Stimulated activated CD4-positive, alpha-beta T cell treated with anti-CD3 and anti-CD28 coated beads, Interleukin-4, amount 100 ng/mL, for 48 hours (primary cell): ENCODE results near the gene ZNF821.
"Not testable (repeated sequence)": the region's sequence is repeated elsewhere in the genome, so short reads cannot be mapped to it uniquely, and the experiment has no call there.

Experiments used
- DNase-seq, 2 donors: peaks; one replicate each; pipeline ENCODE4 v3.0.0-alpha.2; 2020; ENCODE audit warnings: low read depth in 2 of 2

The ZNF821 gene

GRCh38 chr16:71859762-71860521, 24.0 kb downstream of the ZNF821 start:
- DNase-seq, result no peak

- no peak for DNase-seq
Observed at GRCh38 chr16:71855937-71856662, 27.9 kb downstream of the ZNF821 start.

- DNase-seq, result no peak
Observed at GRCh38 chr16:71854369-71854948, 29.5 kb downstream of the ZNF821 start.

GRCh38 chr16:71853413-71853812, 30.6 kb downstream of the ZNF821 start:
- DNase-seq, result no peak

GRCh38 chr16:71852561-71852960, 31.4 kb downstream of the ZNF821 start:
- DNase-seq, result no peak

GRCh38 chr16:71852158-71852557, 31.8 kb downstream of the ZNF821 start:
- no peak for DNase-seq

- no peak for DNase-seq
Observed at GRCh38 chr16:71851746-71852145, 32.2 kb downstream of the ZNF821 start.

- no peak for DNase-seq
Observed at GRCh38 chr16:71848622-71849021, 35.4 kb downstream of the ZNF821 start.

- DNase-seq, result no peak
Observed at GRCh38 chr16:71847096-71847495, 36.9 kb downstream of the ZNF821 start.

- no peak for DNase-seq
Observed at GRCh38 chr16:71846431-71846830, 37.6 kb downstream of the ZNF821 start.

GRCh38 chr16:71845639-71846430, 38.1 kb downstream of the ZNF821 start, which contains the start of gene ATXN1L:
Gene ATXN1L (plus strand): TSS chr16:71845976. CDS start chr16:71849741, 3,765 bp downstream.
- peak; percentile 85 to 91 for DNase-seq

- DNase-seq, result no peak
Observed at GRCh38 chr16:71843572-71843971, 40.4 kb downstream of the ZNF821 start.

GRCh38 chr16:71840052-71840451, 43.9 kb downstream of the ZNF821 start:
- no peak for DNase-seq

GRCh38 chr16:71837150-71837549, 46.8 kb downstream of the ZNF821 start:
- no peak for DNase-seq

- no peak for DNase-seq
Observed at GRCh38 chr16:71834291-71834690, 49.7 kb downstream of the ZNF821 start.

- DNase-seq, result not testable (repeated sequence)
Observed at GRCh38 chr16:71832112-71832511, 51.9 kb downstream of the ZNF821 start.

- not testable (repeated sequence) for DNase-seq
Observed at GRCh38 chr16:71831698-71832097, 52.3 kb downstream of the ZNF821 start.

GRCh38 chr16:71830359-71830758, 53.6 kb downstream of the ZNF821 start:
- DNase-seq, result no peak

- no peak for DNase-seq
Observed at GRCh38 chr16:71826533-71827017, 57.4 kb downstream of the ZNF821 start.

GRCh38 chr16:71817155-71817500, 66.9 kb downstream of the ZNF821 start:
- not testable (repeated sequence) for DNase-seq

- no peak for DNase-seq
Observed at GRCh38 chr16:71811261-71811803, 72.7 kb downstream of the ZNF821 start.

GRCh38 chr16:71810155-71810530, 73.8 kb downstream of the ZNF821 start:
- not testable (repeated sequence) for DNase-seq
